Astrocyte (in vitro differentiated cells and primary cell): Measurements from ENCODE around the gene TAF1C. TPM values are rescaled to one million over a fixed set of nuclear protein-coding genes. Genes with fewer than 3 reads are reported as not detected.

Source experiments
- DNase-seq: peaks from one replicate; pipeline ENCODE4 v3.0.0-alpha.2; 2010; ENCODE audit warnings: low read depth
- FAIRE-seq: peaks from 2 replicates; lab custom pipeline; 2011; peaks lifted over from hg19 to GRCh38; lab: Jason Lieb, UNC
- H2AFZ ChIP-seq: 2 replicates; pipeline ENCODE4 v1.6.0; 2012; ENCODE audit warnings: low read depth, low read length, inconsistent platforms
- H3K27ac ChIP-seq: 2 replicates; pipeline ENCODE4 v1.5.1; 2011; ENCODE audit warnings: low read depth, low read length, inconsistent platforms
- H3K27me3 ChIP-seq: 2 replicates; pipeline ENCODE4 v1.6.0; 2011; ENCODE audit warnings: low read length, inconsistent platforms; ENCODE audit not compliant: insufficient read depth
- H3K36me3 ChIP-seq: 2 replicates; pipeline ENCODE4 v1.5.1; 2011; ENCODE audit warnings: low read length, inconsistent platforms; ENCODE audit not compliant: insufficient read depth
- H3K4me1 ChIP-seq: 2 replicates; pipeline ENCODE4 v1.5.1; 2011; ENCODE audit warnings: low read length, inconsistent platforms; ENCODE audit not compliant: insufficient read depth
- H3K4me2 ChIP-seq: 2 replicates; pipeline ENCODE4 v1.6.0; 2012; ENCODE audit warnings: low read length, inconsistent platforms
- H3K4me3 ChIP-seq: 2 replicates; pipeline ENCODE4 v1.5.1; 2011; ENCODE audit warnings: low read depth, mild to moderate bottlenecking, low read length, inconsistent platforms; ENCODE audit not compliant: insufficient read depth
- H3K79me2 ChIP-seq: 2 replicates; pipeline ENCODE4 v1.6.0; 2012; ENCODE audit warnings: mild to moderate bottlenecking, low read length, inconsistent platforms; ENCODE audit not compliant: insufficient read depth
- H3K9ac ChIP-seq: 2 replicates; pipeline ENCODE4 v1.6.0; 2012; ENCODE audit warnings: mild to moderate bottlenecking, low read length, inconsistent platforms
- H3K9me3 ChIP-seq: 2 replicates; pipeline ENCODE4 v1.5.1; 2012; ENCODE audit warnings: low read depth, mild to moderate bottlenecking, low read length, inconsistent platforms; ENCODE audit not compliant: insufficient read depth
- H4K20me1 ChIP-seq: 2 replicates; pipeline ENCODE4 v1.6.0; 2012; ENCODE audit warnings: low read length, inconsistent platforms; ENCODE audit not compliant: insufficient read depth
- H3K27ac Mint-ChIP-seq: one replicate; pipeline ENCODE4 v1.8.0; 2021; ENCODE audit warnings: mild to moderate bottlenecking, mixed read lengths; ENCODE audit not compliant: unreplicated experiment
- H3K27me3 Mint-ChIP-seq: one replicate; pipeline ENCODE4 v1.8.0; 2021; ENCODE audit warnings: low read depth, mixed read lengths; ENCODE audit not compliant: unreplicated experiment
- H3K36me3 Mint-ChIP-seq: one replicate; pipeline ENCODE4 v1.8.0; 2021; ENCODE audit warnings: low read depth, mixed read lengths; ENCODE audit not compliant: unreplicated experiment
- H3K4me1 Mint-ChIP-seq: one replicate; pipeline ENCODE4 v1.8.0; 2021; ENCODE audit warnings: low read depth, mixed read lengths; ENCODE audit not compliant: unreplicated experiment
- H3K4me3 Mint-ChIP-seq: one replicate; pipeline ENCODE4 v1.8.0; 2021; ENCODE audit warnings: mild to moderate bottlenecking, moderate library complexity, mixed read lengths; ENCODE audit not compliant: unreplicated experiment
- H3K9me3 Mint-ChIP-seq: one replicate; pipeline ENCODE4 v1.8.0; 2021; ENCODE audit warnings: mild to moderate bottlenecking, mixed read lengths; ENCODE audit not compliant: unreplicated experiment
- EZH2 ChIP-seq: IDR thresholded peaks from 2 replicates; pipeline ENCODE4 v1.6.1; 2012; ENCODE audit warnings: mild to moderate bottlenecking, low read length, inconsistent platforms; ENCODE audit not compliant: insufficient read depth
- total RNA-seq: library from RNA; stranded (reverse); gene quantifications from 2 replicates; pipeline ENCODE4 v1.2.1, GENCODE V29; 2021
- TF ChIP-seq, protein P1 (sequence below): IDR thresholded peaks from 2 replicates; pipeline ENCODE4 v1.5.1; 2011; ENCODE audit warnings: low read depth, mild to moderate bottlenecking, inconsistent platforms, low read length, moderate library complexity; ENCODE audit not compliant: insufficient read depth

Gene TAF1C
- total RNA-seq, 1 donor from 2014 or later = 34.1 TPM

DNA sequence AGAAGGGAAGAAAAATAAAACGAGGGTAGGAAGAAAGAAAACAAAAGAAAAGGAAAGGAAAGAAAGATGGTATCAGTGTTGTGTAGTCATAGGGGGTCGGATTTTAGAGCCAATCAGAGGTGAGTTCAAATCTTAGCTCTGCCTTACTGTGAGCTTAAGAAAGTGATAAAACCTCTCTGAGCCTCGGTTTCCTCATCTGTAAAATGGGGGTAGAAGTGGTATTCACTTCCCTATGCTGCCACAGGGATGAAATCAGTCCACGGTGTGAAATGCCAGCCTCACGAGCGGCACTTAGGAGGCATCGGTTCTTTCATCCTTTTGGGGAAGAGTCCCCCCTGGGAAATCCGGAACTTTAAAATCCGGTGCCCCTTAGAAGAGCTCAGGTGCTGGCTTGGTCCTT lies 46.9 kb upstream of the TAF1C start:
- Histone ChIP-seq H4K20me1 (no peaks in the 10 kb centered on the region), H3K36me3 (no peaks in the 10 kb centered on the region), H3K9ac (no peak overlapping the region), H3K9me3 (no peaks in the 10 kb centered on the region), H3K27me3 (peaks cover 5% of the 10 kb centered on the region), H3K27ac (no peak overlapping the region), H2AFZ (no peak overlapping the region), H3K4me3 (no peak overlapping the region), H3K4me1 (peaks cover 4% of the 10 kb centered on the region), H3K4me2 (no peak overlapping the region), H3K79me2 (no peaks in the 10 kb centered on the region)
- H3K4me1 Mint-ChIP-seq = peaks cover 2% of the 10 kb centered on the region
- no peak for DNase-seq
- no peak for FAIRE-seq
- no peak for TF ChIP-seq EZH2
- TF ChIP-seq, protein P1, sequence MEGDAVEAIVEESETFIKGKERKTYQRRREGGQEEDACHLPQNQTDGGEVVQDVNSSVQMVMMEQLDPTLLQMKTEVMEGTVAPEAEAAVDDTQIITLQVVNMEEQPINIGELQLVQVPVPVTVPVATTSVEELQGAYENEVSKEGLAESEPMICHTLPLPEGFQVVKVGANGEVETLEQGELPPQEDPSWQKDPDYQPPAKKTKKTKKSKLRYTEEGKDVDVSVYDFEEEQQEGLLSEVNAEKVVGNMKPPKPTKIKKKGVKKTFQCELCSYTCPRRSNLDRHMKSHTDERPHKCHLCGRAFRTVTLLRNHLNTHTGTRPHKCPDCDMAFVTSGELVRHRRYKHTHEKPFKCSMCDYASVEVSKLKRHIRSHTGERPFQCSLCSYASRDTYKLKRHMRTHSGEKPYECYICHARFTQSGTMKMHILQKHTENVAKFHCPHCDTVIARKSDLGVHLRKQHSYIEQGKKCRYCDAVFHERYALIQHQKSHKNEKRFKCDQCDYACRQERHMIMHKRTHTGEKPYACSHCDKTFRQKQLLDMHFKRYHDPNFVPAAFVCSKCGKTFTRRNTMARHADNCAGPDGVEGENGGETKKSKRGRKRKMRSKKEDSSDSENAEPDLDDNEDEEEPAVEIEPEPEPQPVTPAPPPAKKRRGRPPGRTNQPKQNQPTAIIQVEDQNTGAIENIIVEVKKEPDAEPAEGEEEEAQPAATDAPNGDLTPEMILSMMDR = no peak
- H3K9me3 Mint-ChIP-seq = peaks cover 2% of the 10 kb centered on the region
- H3K36me3 Mint-ChIP-seq = no peaks in the 10 kb centered on the region
- no peak overlapping the region for H3K4me3 Mint-ChIP-seq
- peaks cover 58% of the 10 kb centered on the region for H3K27me3 Mint-ChIP-seq
- no peak overlapping the region for H3K27ac Mint-ChIP-seq

DNA sequence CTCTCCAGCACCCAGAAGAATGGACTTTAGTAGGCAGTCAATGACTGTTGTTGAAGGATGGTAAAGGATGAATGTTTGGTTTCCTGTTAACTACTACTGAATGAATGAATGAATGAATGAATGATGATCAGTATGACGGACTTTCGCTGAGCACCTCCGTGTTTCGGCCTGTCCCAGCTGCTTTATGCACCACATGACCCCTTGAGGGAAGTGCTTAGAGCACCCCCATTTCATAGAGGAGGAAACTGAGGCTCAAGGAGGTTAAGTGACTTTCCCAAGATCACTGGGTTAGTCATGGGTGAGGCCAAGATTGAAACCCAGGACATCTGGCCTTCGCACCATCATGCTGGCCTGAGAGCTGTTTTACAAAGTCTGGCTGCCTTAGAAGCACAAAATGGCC lies 46.1 kb upstream of the TAF1C start:
- peaks cover 10% of the 10 kb centered on the region for H3K4me1 ChIP-seq
- no peak overlapping the region for H3K4me3 ChIP-seq
- Mint-ChIP-seq H3K4me1 (peaks cover 4% of the 10 kb centered on the region), H3K36me3 (no peaks in the 10 kb centered on the region), H3K27ac (no peak overlapping the region), H3K27me3 (peaks cover 53% of the 10 kb centered on the region), H3K9me3 (peaks cover 2% of the 10 kb centered on the region), H3K4me3 (no peak overlapping the region)
- no peak overlapping the region for H2AFZ ChIP-seq
- no peak overlapping the region for H3K9ac ChIP-seq
- no peaks in the 10 kb centered on the region for H3K36me3 ChIP-seq
- DNase-seq = no peak
- TF ChIP-seq, protein P1 = no peak
- TF ChIP-seq EZH2 = no peak
- H3K27ac ChIP-seq = no peak overlapping the region
- peaks cover 1% of the 10 kb centered on the region for H3K27me3 ChIP-seq
- no peaks in the 10 kb centered on the region for H3K9me3 ChIP-seq
- H4K20me1 ChIP-seq = no peaks in the 10 kb centered on the region
- no peak for FAIRE-seq
- no peaks in the 10 kb centered on the region for H3K79me2 ChIP-seq
- no peak overlapping the region for H3K4me2 ChIP-seq

DNA sequence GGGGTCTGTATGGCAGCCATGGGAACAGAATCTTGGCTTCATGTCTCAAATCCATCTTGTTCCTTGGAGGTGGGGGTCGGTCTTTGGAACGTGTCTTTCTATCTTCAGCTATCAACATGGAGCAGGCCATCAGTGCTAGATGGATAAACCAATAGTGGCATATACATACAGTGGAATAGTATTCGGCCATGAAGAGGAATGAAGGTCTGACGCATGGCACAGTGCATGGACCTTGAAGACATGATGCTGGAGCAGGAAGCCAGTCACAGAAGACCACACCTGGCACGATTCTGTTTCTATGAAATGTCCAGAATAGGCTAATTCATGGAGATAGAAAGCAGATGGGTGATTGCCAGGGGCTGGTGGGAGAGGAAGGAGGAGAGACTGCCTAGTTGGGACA lies 45.2 kb upstream of the TAF1C start:
- DNase-seq = no peak
- no peak overlapping the region for H3K4me3 ChIP-seq
- H3K27me3 ChIP-seq = no peaks in the 10 kb centered on the region
- H4K20me1 ChIP-seq = no peaks in the 10 kb centered on the region
- no peak for FAIRE-seq
- no peak overlapping the region for H3K9ac ChIP-seq
- Mint-ChIP-seq H3K36me3 (no peaks in the 10 kb centered on the region), H3K9me3 (peaks cover 2% of the 10 kb centered on the region), H3K27ac (no peak overlapping the region), H3K4me1 (peaks cover 9% of the 10 kb centered on the region), H3K27me3 (peaks cover 45% of the 10 kb centered on the region), H3K4me3 (no peak overlapping the region)
- H3K36me3 ChIP-seq = no peaks in the 10 kb centered on the region
- H3K4me1 ChIP-seq = peaks cover 14% of the 10 kb centered on the region
- no peak for TF ChIP-seq EZH2
- TF ChIP-seq, protein P1 = no peak
- no peak overlapping the region for H2AFZ ChIP-seq
- no peak overlapping the region for H3K27ac ChIP-seq
- no peaks in the 10 kb centered on the region for H3K79me2 ChIP-seq
- H3K4me2 ChIP-seq = no peak overlapping the region
- H3K9me3 ChIP-seq = no peaks in the 10 kb centered on the region
